Measurements from ENCODE around the gene DDX60. TPM values are rescaled to one million over a fixed set of nuclear protein-coding genes. Genes with fewer than 3 reads are reported as not detected.

DDX60 gene
- 1.1 TPM for polyA plus RNA-seq (2012; ENCODE audit: insufficient read length, low read depth)

- TF ChIP-seq POLR2AphosphoS5 (IDR thresholded peaks at IDR 0.05; ENCODE audit: low read depth, low read length) (no peak), FOXP2 (optimal IDR thresholded peaks at IDR 0.05; ENCODE audit: borderline replicate concordance, extremely low read depth, extremely low read length, insufficient read depth) (no peak), SIN3A (IDR thresholded peaks at IDR 0.05; ENCODE audit: borderline replicate concordance, insufficient read depth, low read length) (no peak), REST (IDR thresholded peaks at IDR 0.05; ENCODE audit: insufficient read depth in 1 of 2, low read depth in 2 of 2, low read length in 2 of 2) (no peak), TAF1 (IDR thresholded peaks at IDR 0.05; ENCODE audit: borderline replicate concordance, insufficient read depth, low read length) (no peak)
These were observed at the start of gene DDX60 for GRCh38 chr4:168318266-168318895. Gene DDX60 (minus strand): TSS chr4:168318752. CDS start chr4:168311259, 7,493 bp downstream.

GRCh38 chr4:168367065-168367464 lies 48.5 kb upstream of the DDX60 start:
- no peak for TF ChIP-seq SIN3A (IDR thresholded peaks at IDR 0.05; ENCODE audit: borderline replicate concordance, insufficient read depth, low read length)
- TF ChIP-seq TAF1 (IDR thresholded peaks at IDR 0.05; ENCODE audit: borderline replicate concordance, insufficient read depth, low read length) = no peak
- TF ChIP-seq REST (IDR thresholded peaks at IDR 0.05; ENCODE audit: insufficient read depth in 1 of 2, low read depth in 2 of 2, low read length in 2 of 2) = no peak
- no peak for TF ChIP-seq POLR2AphosphoS5 (IDR thresholded peaks at IDR 0.05; ENCODE audit: low read depth, low read length)
- TF ChIP-seq FOXP2 (optimal IDR thresholded peaks at IDR 0.05; ENCODE audit: borderline replicate concordance, extremely low read depth, extremely low read length, insufficient read depth) = no peak

GRCh38 chr4:168362025-168362401 lies 43.5 kb upstream of the DDX60 start:
- TF ChIP-seq TAF1 (IDR thresholded peaks at IDR 0.05; ENCODE audit: borderline replicate concordance, insufficient read depth, low read length) (no peak), SIN3A (IDR thresholded peaks at IDR 0.05; ENCODE audit: borderline replicate concordance, insufficient read depth, low read length) (no peak), REST (IDR thresholded peaks at IDR 0.05; ENCODE audit: insufficient read depth in 1 of 2, low read depth in 2 of 2, low read length in 2 of 2) (no peak), FOXP2 (optimal IDR thresholded peaks at IDR 0.05; ENCODE audit: borderline replicate concordance, extremely low read depth, extremely low read length, insufficient read depth) (no peak), POLR2AphosphoS5 (IDR thresholded peaks at IDR 0.05; ENCODE audit: low read depth, low read length) (no peak)

GRCh38 chr4:168361365-168362024 lies 42.9 kb upstream of the DDX60 start:
- TF ChIP-seq SIN3A (IDR thresholded peaks at IDR 0.05; ENCODE audit: borderline replicate concordance, insufficient read depth, low read length) (no peak), REST (IDR thresholded peaks at IDR 0.05; ENCODE audit: insufficient read depth in 1 of 2, low read depth in 2 of 2, low read length in 2 of 2) (no peak), FOXP2 (optimal IDR thresholded peaks at IDR 0.05; ENCODE audit: borderline replicate concordance, extremely low read depth, extremely low read length, insufficient read depth) (no peak), TAF1 (IDR thresholded peaks at IDR 0.05; ENCODE audit: borderline replicate concordance, insufficient read depth, low read length) (no peak), POLR2AphosphoS5 (IDR thresholded peaks at IDR 0.05; ENCODE audit: low read depth, low read length) (no peak)

Data from PFSK-1 (cell line).